Measurements from ENCODE around the gene ATP1B3.
"Not testable (repeated sequence)": the region's sequence is repeated elsewhere in the genome, so short reads cannot be mapped to it uniquely, and the experiment has no call there.

DNA sequence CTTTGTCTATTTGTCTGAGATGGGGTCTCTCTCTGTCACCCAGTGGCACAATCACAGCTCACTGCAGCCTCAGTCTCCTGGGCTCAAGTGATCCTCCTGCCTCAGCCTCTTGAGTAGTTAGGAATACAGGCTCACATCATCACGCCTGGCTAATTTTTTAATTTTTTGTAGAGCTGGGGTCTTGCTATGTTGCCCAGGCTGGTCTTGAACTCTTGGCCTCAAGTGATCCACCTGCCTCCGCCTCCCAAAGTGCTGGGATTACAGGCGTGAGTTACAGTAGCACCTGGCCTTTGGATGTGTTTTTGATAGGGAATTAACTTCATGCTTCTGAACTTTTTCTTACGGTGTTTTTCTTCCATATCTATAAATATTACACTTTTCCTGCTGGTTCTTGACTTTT is 33.5 kb downstream of the ATP1B3 start:
- TF ChIP-seq, protein P1, sequence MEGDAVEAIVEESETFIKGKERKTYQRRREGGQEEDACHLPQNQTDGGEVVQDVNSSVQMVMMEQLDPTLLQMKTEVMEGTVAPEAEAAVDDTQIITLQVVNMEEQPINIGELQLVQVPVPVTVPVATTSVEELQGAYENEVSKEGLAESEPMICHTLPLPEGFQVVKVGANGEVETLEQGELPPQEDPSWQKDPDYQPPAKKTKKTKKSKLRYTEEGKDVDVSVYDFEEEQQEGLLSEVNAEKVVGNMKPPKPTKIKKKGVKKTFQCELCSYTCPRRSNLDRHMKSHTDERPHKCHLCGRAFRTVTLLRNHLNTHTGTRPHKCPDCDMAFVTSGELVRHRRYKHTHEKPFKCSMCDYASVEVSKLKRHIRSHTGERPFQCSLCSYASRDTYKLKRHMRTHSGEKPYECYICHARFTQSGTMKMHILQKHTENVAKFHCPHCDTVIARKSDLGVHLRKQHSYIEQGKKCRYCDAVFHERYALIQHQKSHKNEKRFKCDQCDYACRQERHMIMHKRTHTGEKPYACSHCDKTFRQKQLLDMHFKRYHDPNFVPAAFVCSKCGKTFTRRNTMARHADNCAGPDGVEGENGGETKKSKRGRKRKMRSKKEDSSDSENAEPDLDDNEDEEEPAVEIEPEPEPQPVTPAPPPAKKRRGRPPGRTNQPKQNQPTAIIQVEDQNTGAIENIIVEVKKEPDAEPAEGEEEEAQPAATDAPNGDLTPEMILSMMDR (IDR thresholded peaks at IDR 0.05; ENCODE audit: low read depth, low read length, missing input control), result not testable (repeated sequence)
- TF ChIP-seq, protein P2, sequence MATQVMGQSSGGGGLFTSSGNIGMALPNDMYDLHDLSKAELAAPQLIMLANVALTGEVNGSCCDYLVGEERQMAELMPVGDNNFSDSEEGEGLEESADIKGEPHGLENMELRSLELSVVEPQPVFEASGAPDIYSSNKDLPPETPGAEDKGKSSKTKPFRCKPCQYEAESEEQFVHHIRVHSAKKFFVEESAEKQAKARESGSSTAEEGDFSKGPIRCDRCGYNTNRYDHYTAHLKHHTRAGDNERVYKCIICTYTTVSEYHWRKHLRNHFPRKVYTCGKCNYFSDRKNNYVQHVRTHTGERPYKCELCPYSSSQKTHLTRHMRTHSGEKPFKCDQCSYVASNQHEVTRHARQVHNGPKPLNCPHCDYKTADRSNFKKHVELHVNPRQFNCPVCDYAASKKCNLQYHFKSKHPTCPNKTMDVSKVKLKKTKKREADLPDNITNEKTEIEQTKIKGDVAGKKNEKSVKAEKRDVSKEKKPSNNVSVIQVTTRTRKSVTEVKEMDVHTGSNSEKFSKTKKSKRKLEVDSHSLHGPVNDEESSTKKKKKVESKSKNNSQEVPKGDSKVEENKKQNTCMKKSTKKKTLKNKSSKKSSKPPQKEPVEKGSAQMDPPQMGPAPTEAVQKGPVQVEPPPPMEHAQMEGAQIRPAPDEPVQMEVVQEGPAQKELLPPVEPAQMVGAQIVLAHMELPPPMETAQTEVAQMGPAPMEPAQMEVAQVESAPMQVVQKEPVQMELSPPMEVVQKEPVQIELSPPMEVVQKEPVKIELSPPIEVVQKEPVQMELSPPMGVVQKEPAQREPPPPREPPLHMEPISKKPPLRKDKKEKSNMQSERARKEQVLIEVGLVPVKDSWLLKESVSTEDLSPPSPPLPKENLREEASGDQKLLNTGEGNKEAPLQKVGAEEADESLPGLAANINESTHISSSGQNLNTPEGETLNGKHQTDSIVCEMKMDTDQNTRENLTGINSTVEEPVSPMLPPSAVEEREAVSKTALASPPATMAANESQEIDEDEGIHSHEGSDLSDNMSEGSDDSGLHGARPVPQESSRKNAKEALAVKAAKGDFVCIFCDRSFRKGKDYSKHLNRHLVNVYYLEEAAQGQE (IDR thresholded peaks at IDR 0.05), result not testable (repeated sequence)
- not testable (repeated sequence) for TF ChIP-seq GABPA (IDR thresholded peaks at IDR 0.05 in 1 of 2, conservative IDR thresholded peaks at IDR 0.05 in 1 of 2); TAF1 (conservative IDR thresholded peaks at IDR 0.05); HNF4G (IDR thresholded peaks at IDR 0.05); JUND (IDR thresholded peaks at IDR 0.05); EGR1 (IDR thresholded peaks at IDR 0.05; ENCODE audit: low read depth in 2 of 2); RAD21 (IDR thresholded peaks at IDR 0.05); YY1 (IDR thresholded peaks at IDR 0.05)
- TF ChIP-seq, protein P3, sequence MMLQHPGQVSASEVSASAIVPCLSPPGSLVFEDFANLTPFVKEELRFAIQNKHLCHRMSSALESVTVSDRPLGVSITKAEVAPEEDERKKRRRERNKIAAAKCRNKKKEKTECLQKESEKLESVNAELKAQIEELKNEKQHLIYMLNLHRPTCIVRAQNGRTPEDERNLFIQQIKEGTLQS (IDR thresholded peaks at IDR 0.05), result not testable (repeated sequence)
- TF ChIP-seq, protein P4, sequence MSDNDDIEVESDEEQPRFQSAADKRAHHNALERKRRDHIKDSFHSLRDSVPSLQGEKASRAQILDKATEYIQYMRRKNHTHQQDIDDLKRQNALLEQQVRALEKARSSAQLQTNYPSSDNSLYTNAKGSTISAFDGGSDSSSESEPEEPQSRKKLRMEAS (IDR thresholded peaks at IDR 0.05), result not testable (repeated sequence)
- TF ChIP-seq, protein P5, sequence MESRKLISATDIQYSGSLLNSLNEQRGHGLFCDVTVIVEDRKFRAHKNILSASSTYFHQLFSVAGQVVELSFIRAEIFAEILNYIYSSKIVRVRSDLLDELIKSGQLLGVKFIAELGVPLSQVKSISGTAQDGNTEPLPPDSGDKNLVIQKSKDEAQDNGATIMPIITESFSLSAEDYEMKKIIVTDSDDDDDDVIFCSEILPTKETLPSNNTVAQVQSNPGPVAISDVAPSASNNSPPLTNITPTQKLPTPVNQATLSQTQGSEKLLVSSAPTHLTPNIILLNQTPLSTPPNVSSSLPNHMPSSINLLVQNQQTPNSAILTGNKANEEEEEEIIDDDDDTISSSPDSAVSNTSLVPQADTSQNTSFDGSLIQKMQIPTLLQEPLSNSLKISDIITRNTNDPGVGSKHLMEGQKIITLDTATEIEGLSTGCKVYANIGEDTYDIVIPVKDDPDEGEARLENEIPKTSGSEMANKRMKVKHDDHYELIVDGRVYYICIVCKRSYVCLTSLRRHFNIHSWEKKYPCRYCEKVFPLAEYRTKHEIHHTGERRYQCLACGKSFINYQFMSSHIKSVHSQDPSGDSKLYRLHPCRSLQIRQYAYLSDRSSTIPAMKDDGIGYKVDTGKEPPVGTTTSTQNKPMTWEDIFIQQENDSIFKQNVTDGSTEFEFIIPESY (IDR thresholded peaks at IDR 0.05), result not testable (repeated sequence)

Measured in liver (tissue), 3 donors.